Measurements from ENCODE around the gene PLA2R1. TPM values are rescaled to one million over a fixed set of nuclear protein-coding genes. Genes with fewer than 3 reads are reported as not detected.
A peak's percentile ranks its signal among the peaks of the same experiment; 100 is the strongest.

PLA2R1 gene
- total RNA-seq, result 3.0 TPM
- long read RNA-seq, partial matches to known transcripts, result 1 of 3 reads
- long read RNA-seq, other reads (novel, unspliced or antisense), result 2 of 3 reads

GRCh38 chr2:160062292-160063005 is at the start of gene PLA2R1:
TSS of gene PLA2R1 (minus strand) at chr2:160062615. CDS start at chr2:160062403, 212 bp downstream.
- peak; percentile 71 for DNase-seq
- intact Hi-C loops (cut with DNase I), result no loop called here
- peak; percentile 69 for ATAC-seq (ENCODE audit: poor library complexity)

GRCh38 chr2:160110674-160111239 is 48.3 kb upstream of the PLA2R1 start:
- ATAC-seq (ENCODE audit: poor library complexity) (no peak), DNase-seq (no peak)
- intact Hi-C loops (cut with DNase I), result loop anchor here (5.0 kb wide), 1 partner anchor 882 kb away; no protein-coding TSS in a partner anchor

GRCh38 chr2:160109939-160110673 is 47.7 kb upstream of the PLA2R1 start:
- intact Hi-C loops (cut with DNase I), result loop anchor here (5.0 kb wide), 1 partner anchor 882 kb away; no protein-coding TSS in a partner anchor
- peak; percentile 73 for DNase-seq
- peak; percentile 93 for ATAC-seq (ENCODE audit: poor library complexity)

- intact Hi-C loops (cut with DNase I), result no loop called here
- ATAC-seq (ENCODE audit: poor library complexity), result no peak
- DNase-seq, result no peak
Measured at GRCh38 chr2:160109243-160109642, 46.8 kb upstream of the PLA2R1 start.

- DNase-seq (no peak), ATAC-seq (ENCODE audit: poor library complexity) (no peak)
- intact Hi-C loops (cut with DNase I), result no loop called here
Measured at GRCh38 chr2:160108646-160109045, 46.2 kb upstream of the PLA2R1 start.

- ATAC-seq (ENCODE audit: poor library complexity) (no peak), DNase-seq (no peak)
- intact Hi-C loops (cut with DNase I), result no loop called here
Measured at GRCh38 chr2:160105366-160105765, 43.0 kb upstream of the PLA2R1 start.

- no peak for DNase-seq
Measured at GRCh38 chr2:160104115-160104514, 41.7 kb upstream of the PLA2R1 start.

GRCh38 chr2:160097326-160097725 is 34.9 kb upstream of the PLA2R1 start:
- no peak for ATAC-seq (ENCODE audit: poor library complexity)
- intact Hi-C loops (cut with DNase I), result no loop called here
- no peak for DNase-seq

More at GRCh38 chr2:160104115-160104514, 41.7 kb upstream of the PLA2R1 start:
- intact Hi-C loops (cut with DNase I), result no loop called here
- no peak for ATAC-seq (ENCODE audit: poor library complexity)

- intact Hi-C loops (cut with DNase I), result no loop called here
- no peak for DNase-seq
- ATAC-seq (ENCODE audit: poor library complexity), result no peak
Measured at GRCh38 chr2:160096409-160096808, 34.0 kb upstream of the PLA2R1 start.

GRCh38 chr2:160092445-160092844 is 30.0 kb upstream of the PLA2R1 start:
- ATAC-seq (ENCODE audit: poor library complexity), result no peak
- no peak for DNase-seq
- intact Hi-C loops (cut with DNase I), result no loop called here

- DNase-seq (no peak), ATAC-seq (ENCODE audit: poor library complexity) (no peak)
- intact Hi-C loops (cut with DNase I), result no loop called here
Measured at GRCh38 chr2:160091381-160091780, 29.0 kb upstream of the PLA2R1 start.

GRCh38 chr2:160087854-160088745 is 25.7 kb upstream of the PLA2R1 start:
- no peak for ATAC-seq (ENCODE audit: poor library complexity)
- no peak for DNase-seq
- intact Hi-C loops (cut with DNase I), result no loop called here

GRCh38 chr2:160085662-160086061 is 23.2 kb upstream of the PLA2R1 start:
- ATAC-seq (ENCODE audit: poor library complexity), result no peak
- intact Hi-C loops (cut with DNase I), result no loop called here

GRCh38 chr2:160077912-160078810 is 15.7 kb upstream of the PLA2R1 start:
- intact Hi-C loops (cut with DNase I), result no loop called here
- ATAC-seq (ENCODE audit: poor library complexity) (no peak), DNase-seq (no peak)

More at GRCh38 chr2:160085662-160086061, 23.2 kb upstream of the PLA2R1 start:
- no peak for DNase-seq

GRCh38 chr2:160076914-160077313 is 14.5 kb upstream of the PLA2R1 start:
- ATAC-seq (ENCODE audit: poor library complexity), result no peak
- no peak for DNase-seq
- intact Hi-C loops (cut with DNase I), result no loop called here

- DNase-seq, result no peak
- intact Hi-C loops (cut with DNase I), result no loop called here
- no peak for ATAC-seq (ENCODE audit: poor library complexity)
Measured at GRCh38 chr2:160076241-160076640, 13.8 kb upstream of the PLA2R1 start.

- ATAC-seq (ENCODE audit: poor library complexity) (peak; percentile 29), DNase-seq (peak; percentile 41)
- intact Hi-C loops (cut with DNase I), result no loop called here
Measured at GRCh38 chr2:160075171-160075570, 12.8 kb upstream of the PLA2R1 start.

All from Right ventricle myocardium superior (tissue), 1 donor.